ENCODE results near the gene LDB3.

LDB3 gene

GRCh38 chr10:86685893-86686632 is 17.8 kb downstream of the LDB3 start:
- DNase-seq (ENCODE audit: low read depth): no peak

- no peak for DNase-seq (ENCODE audit: low read depth)
These were observed 18.7 kb downstream of the LDB3 start for GRCh38 chr10:86686972-86687371.

GRCh38 chr10:86687750-86688149 is 19.4 kb downstream of the LDB3 start:
- DNase-seq (ENCODE audit: low read depth): no peak

GRCh38 chr10:86688398-86688921 is 20.1 kb downstream of the LDB3 start:
- peak; percentile 15 for DNase-seq (ENCODE audit: low read depth)

GRCh38 chr10:86689146-86689545 is 20.8 kb downstream of the LDB3 start:
- no peak for DNase-seq (ENCODE audit: low read depth)

- no peak for DNase-seq (ENCODE audit: low read depth)
These were observed 21.9 kb downstream of the LDB3 start for GRCh38 chr10:86690231-86690630.

GRCh38 chr10:86690657-86691084 is 22.4 kb downstream of the LDB3 start:
- no peak for DNase-seq (ENCODE audit: low read depth)

GRCh38 chr10:86691333-86692022 is 23.2 kb downstream of the LDB3 start:
- no peak for DNase-seq (ENCODE audit: low read depth)

- no peak for DNase-seq (ENCODE audit: low read depth)
These were observed 23.8 kb downstream of the LDB3 start for GRCh38 chr10:86692023-86692514.

GRCh38 chr10:86692664-86693063 is 24.4 kb downstream of the LDB3 start:
- DNase-seq (ENCODE audit: low read depth): no peak

- no peak for DNase-seq (ENCODE audit: low read depth)
These were observed 25.0 kb downstream of the LDB3 start for GRCh38 chr10:86693275-86693674.

- DNase-seq (ENCODE audit: low read depth): no peak
These were observed 25.5 kb downstream of the LDB3 start for GRCh38 chr10:86693721-86694369.

GRCh38 chr10:86698207-86698940 is 30.1 kb downstream of the LDB3 start:
- DNase-seq (ENCODE audit: low read depth): no peak

GRCh38 chr10:86699125-86699524 is 30.8 kb downstream of the LDB3 start:
- no peak for DNase-seq (ENCODE audit: low read depth)

- no peak for DNase-seq (ENCODE audit: low read depth)
These were observed 31.2 kb downstream of the LDB3 start for GRCh38 chr10:86699541-86699940.

GRCh38 chr10:86699991-86700840 is 31.9 kb downstream of the LDB3 start:
- no peak for DNase-seq (ENCODE audit: low read depth)

- DNase-seq (ENCODE audit: low read depth): no peak
These were observed 32.7 kb downstream of the LDB3 start for GRCh38 chr10:86700851-86701617.

GRCh38 chr10:86703176-86703575 is 34.9 kb downstream of the LDB3 start:
- no peak for DNase-seq (ENCODE audit: low read depth)

GRCh38 chr10:86705139-86705538 is 36.8 kb downstream of the LDB3 start:
- no peak for DNase-seq (ENCODE audit: low read depth)

GRCh38 chr10:86705905-86706304 is 37.6 kb downstream of the LDB3 start:
- no peak for DNase-seq (ENCODE audit: low read depth)

Data from T-helper 22 cell (primary cell).